GM13977 (cell line): Measurements from ENCODE around the gene DEDD2.

Experiments
- DNase-seq: peaks from one replicate; pipeline ENCODE4 v3.0.0; 2012; ENCODE audit warnings: low spot score
- CTCF ChIP-seq: IDR thresholded peaks from 2 replicates; pipeline ENCODE4 v1.5.1; 2012; ENCODE audit warnings: mild to moderate bottlenecking, control low read depth; ENCODE audit not compliant: insufficient read depth; ENCODE audit errors: extremely low read depth, missing control alignments
- in situ Hi-C: fragments of 300-500 bp; cut with MboI; formaldehyde crosslinking; loops from one replicate; pipeline ENCODE4 v1.12.0; 2022; ENCODE audit warnings: low sequenced_read_pairs, low pct_unique_long_range_greater_than_20kb, mixed read lengths, inconsistent platforms; ENCODE audit not compliant: unreplicated experiment

Gene DEDD2

GRCh38 chr19:42254089-42254849 is 36.8 kb upstream of the DEDD2 start:
- in situ Hi-C loops, result no loop called here
- TF ChIP-seq CTCF, result no peak
- DNase-seq, result peak; percentile 77

GRCh38 chr19:42253245-42254088 is 36.0 kb upstream of the DEDD2 start:
- no peak for TF ChIP-seq CTCF
- in situ Hi-C loops, result no loop called here
- peak; percentile 81 for DNase-seq

GRCh38 chr19:42252365-42253244 is 35.1 kb upstream of the DEDD2 start:
- TF ChIP-seq CTCF, result no peak
- no peak for DNase-seq
- in situ Hi-C loops, result no loop called here

- TF ChIP-seq CTCF, result no peak
- no peak for DNase-seq
- in situ Hi-C loops, result no loop called here
Measured at GRCh38 chr19:42251572-42252358, 34.3 kb upstream of the DEDD2 start.

DNA sequence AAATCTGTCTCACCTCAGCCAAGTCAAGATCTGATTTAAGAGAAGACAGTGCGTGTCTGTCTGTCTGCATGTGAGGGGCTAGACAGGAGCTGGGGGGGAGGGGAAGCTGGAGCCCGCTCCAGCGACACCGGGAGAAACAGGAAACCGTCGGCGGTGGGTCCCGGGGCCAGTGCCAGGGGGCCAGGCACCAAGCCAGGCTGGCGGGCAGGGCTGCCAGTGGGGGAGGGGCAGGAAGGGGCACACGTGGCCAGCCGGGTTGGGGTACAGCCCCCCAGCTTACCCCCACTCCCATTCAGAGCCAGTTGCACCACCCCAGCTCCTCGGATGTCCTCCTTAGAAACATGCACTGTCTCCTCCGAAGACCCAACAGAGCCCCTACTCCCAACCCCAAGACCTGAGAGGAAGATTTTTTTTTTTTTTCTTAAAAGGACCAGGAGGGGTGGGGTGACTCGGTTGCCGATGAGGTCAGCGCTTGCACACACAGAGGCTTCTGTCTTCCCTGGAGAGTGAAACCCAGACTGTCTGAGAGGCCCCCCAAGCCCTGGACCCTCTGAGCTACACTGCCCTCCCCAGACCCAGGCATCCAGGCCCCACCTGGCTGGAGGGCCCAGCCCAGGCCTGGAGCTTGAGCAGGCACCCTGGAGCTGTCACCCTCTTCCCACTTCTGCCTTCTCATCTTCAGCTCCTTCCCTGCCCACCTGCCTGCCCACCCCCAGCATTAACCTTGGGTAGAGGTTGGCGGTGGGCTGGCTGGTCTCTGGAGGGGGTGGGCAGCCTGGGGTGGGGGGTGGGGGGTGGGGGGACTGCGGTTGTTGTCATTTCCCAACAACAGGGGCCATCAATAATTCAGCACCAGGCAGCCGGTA is 33.4 kb upstream of the DEDD2 start:
- in situ Hi-C loops, result no loop called here
- TF ChIP-seq CTCF, result no peak
- no peak for DNase-seq
